Neural cell (in vitro differentiated cells): ENCODE data around the gene ITGA1.

Experiments used
- EZH2 ChIP-seq: fragments of 200-600, 300-800 bp; shearing (Covaris generic), sonication (generic); IDR thresholded peaks from 2 replicates; pipeline ENCODE4 v1.6.1; 2014; ENCODE audit warnings: antibody characterized with exemption, low read length, borderline replicate concordance, mild to moderate bottlenecking; ENCODE audit not compliant: insufficient read depth, poor library complexity, severe bottlenecking
- POLR2AphosphoS5 ChIP-seq: IDR thresholded peaks from 2 replicates; pipeline ENCODE4 v1.6.1; 2012
- SMC3 ChIP-seq: fragments of 450-650 bp; conservative IDR thresholded peaks from 2 replicates; pipeline ENCODE4 v1.6.1; 2014; ENCODE audit warnings: antibody characterized with exemption, mild to moderate bottlenecking, moderate library complexity; ENCODE audit not compliant: poor library complexity
- TAF1 ChIP-seq: IDR thresholded peaks from 2 replicates; pipeline ENCODE4 v1.6.1; 2012; ENCODE audit warnings: low read depth
- TF ChIP-seq, protein P1 (sequence below): IDR thresholded peaks from 2 replicates; pipeline ENCODE4 v1.6.1; 2012; ENCODE audit warnings: borderline replicate concordance
- TF ChIP-seq, protein P2 (sequence below): fragments of 450-650 bp; IDR thresholded peaks from 2 replicates; pipeline ENCODE4 v1.5.1; 2014; ENCODE audit warnings: antibody characterized with exemption, mild to moderate bottlenecking, moderate library complexity; ENCODE audit not compliant: poor library complexity, severe bottlenecking

DNA sequence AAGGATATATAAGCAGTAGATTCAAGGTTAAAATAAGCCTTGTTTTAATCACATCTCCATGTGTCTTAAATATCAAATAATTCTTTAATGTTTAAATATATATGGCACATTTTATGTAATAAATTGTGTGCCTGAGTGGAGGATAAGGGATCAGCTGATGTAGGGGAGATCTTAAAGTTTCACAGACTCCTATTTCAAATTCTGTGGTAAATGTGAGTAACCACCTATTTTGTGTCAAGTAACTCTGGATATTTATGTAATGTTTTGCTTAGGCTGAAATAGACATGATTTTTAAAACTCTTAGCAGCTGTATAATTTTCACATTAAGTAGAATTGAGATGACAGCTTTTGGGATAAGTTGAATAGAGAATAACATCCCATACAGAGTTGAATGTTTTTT is 160.1 kb downstream of the ITGA1 start:
- TF ChIP-seq, protein P1, sequence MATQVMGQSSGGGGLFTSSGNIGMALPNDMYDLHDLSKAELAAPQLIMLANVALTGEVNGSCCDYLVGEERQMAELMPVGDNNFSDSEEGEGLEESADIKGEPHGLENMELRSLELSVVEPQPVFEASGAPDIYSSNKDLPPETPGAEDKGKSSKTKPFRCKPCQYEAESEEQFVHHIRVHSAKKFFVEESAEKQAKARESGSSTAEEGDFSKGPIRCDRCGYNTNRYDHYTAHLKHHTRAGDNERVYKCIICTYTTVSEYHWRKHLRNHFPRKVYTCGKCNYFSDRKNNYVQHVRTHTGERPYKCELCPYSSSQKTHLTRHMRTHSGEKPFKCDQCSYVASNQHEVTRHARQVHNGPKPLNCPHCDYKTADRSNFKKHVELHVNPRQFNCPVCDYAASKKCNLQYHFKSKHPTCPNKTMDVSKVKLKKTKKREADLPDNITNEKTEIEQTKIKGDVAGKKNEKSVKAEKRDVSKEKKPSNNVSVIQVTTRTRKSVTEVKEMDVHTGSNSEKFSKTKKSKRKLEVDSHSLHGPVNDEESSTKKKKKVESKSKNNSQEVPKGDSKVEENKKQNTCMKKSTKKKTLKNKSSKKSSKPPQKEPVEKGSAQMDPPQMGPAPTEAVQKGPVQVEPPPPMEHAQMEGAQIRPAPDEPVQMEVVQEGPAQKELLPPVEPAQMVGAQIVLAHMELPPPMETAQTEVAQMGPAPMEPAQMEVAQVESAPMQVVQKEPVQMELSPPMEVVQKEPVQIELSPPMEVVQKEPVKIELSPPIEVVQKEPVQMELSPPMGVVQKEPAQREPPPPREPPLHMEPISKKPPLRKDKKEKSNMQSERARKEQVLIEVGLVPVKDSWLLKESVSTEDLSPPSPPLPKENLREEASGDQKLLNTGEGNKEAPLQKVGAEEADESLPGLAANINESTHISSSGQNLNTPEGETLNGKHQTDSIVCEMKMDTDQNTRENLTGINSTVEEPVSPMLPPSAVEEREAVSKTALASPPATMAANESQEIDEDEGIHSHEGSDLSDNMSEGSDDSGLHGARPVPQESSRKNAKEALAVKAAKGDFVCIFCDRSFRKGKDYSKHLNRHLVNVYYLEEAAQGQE = no peak
- TF ChIP-seq SMC3 (no peak), TAF1 (no peak), EZH2 (no peak), POLR2AphosphoS5 (no peak)
- TF ChIP-seq, protein P2, sequence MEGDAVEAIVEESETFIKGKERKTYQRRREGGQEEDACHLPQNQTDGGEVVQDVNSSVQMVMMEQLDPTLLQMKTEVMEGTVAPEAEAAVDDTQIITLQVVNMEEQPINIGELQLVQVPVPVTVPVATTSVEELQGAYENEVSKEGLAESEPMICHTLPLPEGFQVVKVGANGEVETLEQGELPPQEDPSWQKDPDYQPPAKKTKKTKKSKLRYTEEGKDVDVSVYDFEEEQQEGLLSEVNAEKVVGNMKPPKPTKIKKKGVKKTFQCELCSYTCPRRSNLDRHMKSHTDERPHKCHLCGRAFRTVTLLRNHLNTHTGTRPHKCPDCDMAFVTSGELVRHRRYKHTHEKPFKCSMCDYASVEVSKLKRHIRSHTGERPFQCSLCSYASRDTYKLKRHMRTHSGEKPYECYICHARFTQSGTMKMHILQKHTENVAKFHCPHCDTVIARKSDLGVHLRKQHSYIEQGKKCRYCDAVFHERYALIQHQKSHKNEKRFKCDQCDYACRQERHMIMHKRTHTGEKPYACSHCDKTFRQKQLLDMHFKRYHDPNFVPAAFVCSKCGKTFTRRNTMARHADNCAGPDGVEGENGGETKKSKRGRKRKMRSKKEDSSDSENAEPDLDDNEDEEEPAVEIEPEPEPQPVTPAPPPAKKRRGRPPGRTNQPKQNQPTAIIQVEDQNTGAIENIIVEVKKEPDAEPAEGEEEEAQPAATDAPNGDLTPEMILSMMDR = no peak
